ENCODE measurements around the gene TBC1D22A. TPM values are rescaled to one million over a fixed set of nuclear protein-coding genes. Genes with fewer than 3 reads are reported as not detected.
A peak's percentile ranks its signal among the peaks of the same experiment; 100 is the strongest.

The TBC1D22A gene
- polyA plus RNA-seq, 1 experiment: 24.2 TPM

DNA sequence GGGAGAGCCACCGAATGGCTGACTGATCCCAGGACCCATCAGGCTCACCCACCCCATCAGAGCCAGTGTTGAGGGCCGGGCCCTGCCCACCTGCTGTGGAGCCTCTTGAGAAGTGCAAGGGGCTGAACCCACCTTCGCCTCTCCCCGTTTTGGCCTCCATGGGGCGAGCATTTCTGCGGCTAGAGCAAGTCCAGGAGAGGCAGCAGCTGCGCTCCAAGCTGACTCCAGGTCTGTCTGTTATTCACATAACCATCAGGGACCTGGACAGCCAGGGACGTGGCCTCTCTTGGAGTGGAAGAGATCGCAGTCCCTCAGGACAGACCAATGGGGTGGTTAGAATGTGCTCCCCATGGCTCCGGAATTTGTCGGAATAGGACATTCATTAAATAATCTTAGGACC, 231.8 kb downstream of the TBC1D22A start:
- TF ChIP-seq CTCF (IDR thresholded peaks at IDR 0.05; ENCODE audit: insufficient read depth, low read depth, low read length): no peak
- Histone ChIP-seq H3K4me3 (ENCODE audit: low read depth, low read length) (no peak overlapping the region), H3K36me3 (ENCODE audit: control insufficient read depth, insufficient read depth, low read length) (peaks cover 5% of the 10 kb centered on the region; the same call in 1 of the 2 replicates), H3K27me3 (ENCODE audit: control insufficient read depth, insufficient read depth, low read length) (no peaks in the 10 kb centered on the region)
- no peak for DNase-seq (ENCODE audit: low read depth)
- ChIA-PET POLR2A (no interaction called here), CTCF (interaction anchor here (1.5 kb wide), 1 partner anchor 9 kb away, joined by 5 read pairs; no protein-coding TSS in a partner anchor)

GRCh38 chr22:46994983-46995382, 232.5 kb downstream of the TBC1D22A start:
- DNase-seq (ENCODE audit: low read depth): no peak
- no peak for TF ChIP-seq CTCF (IDR thresholded peaks at IDR 0.05; ENCODE audit: insufficient read depth, low read depth, low read length)
- peaks cover 6% of the 10 kb centered on the region; the same call in 1 of the 2 replicates for H3K36me3 ChIP-seq (ENCODE audit: control insufficient read depth, insufficient read depth, low read length)
- H3K27me3 ChIP-seq (ENCODE audit: control insufficient read depth, insufficient read depth, low read length): no peaks in the 10 kb centered on the region
- H3K4me3 ChIP-seq (ENCODE audit: low read depth, low read length): no peak overlapping the region
- CTCF ChIA-PET: interaction anchor here (1.0 to 1.2 kb wide), 2 partner anchors 191 to 196 kb away, joined by 3 to 4 read pairs; no protein-coding TSS in a partner anchor
- POLR2A ChIA-PET: no interaction called here

DNA sequence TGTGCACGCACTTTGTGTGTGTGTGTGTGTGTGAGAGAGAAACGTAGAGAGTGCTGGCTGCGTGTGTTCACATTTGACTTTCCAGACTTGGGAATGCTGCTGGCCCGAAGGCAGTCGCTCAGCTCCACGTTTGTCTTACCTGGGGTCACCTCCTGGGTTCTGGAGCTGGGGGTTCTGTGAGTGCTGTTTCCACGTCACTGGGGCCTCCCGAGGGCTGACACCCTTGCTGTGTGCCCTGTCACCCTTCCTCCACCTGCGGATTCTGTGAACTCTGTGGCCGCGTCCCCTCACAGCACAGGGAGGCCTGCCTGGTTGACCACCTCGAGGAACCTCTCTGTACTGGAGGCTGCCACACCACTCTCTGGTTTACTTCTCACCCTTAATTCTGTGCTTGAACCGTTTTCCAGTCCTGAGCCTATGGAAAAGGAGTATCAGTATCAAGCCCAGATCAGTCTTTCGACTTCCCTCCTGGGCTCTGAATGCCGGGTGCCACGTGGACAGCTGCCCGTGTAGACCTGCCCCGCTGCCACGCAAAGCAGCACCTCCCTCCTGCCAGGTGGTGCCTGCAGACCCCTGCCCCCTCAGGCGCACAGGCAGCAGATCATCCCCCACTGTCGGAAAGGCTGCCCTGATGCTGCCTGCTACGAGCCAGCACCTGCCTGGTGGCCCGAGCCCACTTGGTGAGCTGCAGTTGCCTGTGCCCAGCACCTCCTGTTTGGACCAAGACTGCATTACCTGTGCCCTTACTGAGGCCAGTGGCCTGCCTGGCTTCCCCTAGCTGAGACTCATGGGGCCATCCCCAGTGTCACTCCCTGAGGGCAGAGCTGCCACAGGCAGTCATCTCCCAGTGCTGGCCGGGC, 233.3 kb downstream of the TBC1D22A start:
- H3K27me3 ChIP-seq (ENCODE audit: control insufficient read depth, insufficient read depth, low read length): no peaks in the 10 kb centered on the region
- ChIA-PET POLR2A (no interaction called here), CTCF (interaction anchor here (1.0 to 1.5 kb wide), 4 partner anchors 104 to 197 kb away, joined by 3 to 5 read pairs (median 4); no protein-coding TSS in a partner anchor)
- no peak for DNase-seq (ENCODE audit: low read depth)
- no peak overlapping the region for H3K4me3 ChIP-seq (ENCODE audit: low read depth, low read length)
- TF ChIP-seq CTCF (IDR thresholded peaks at IDR 0.05; ENCODE audit: insufficient read depth, low read depth, low read length): no peak
- peaks cover 7% of the 10 kb centered on the region; the same call in 1 of the 2 replicates for H3K36me3 ChIP-seq (ENCODE audit: control insufficient read depth, insufficient read depth, low read length)

GRCh38 chr22:46996595-46997310, 234.3 kb downstream of the TBC1D22A start:
- no peak overlapping the region for H3K4me3 ChIP-seq (ENCODE audit: low read depth, low read length)
- 0 out of 2 replicates have a peak, but pooled peaks have one; percentile 10 for TF ChIP-seq CTCF (IDR thresholded peaks at IDR 0.05; ENCODE audit: insufficient read depth, low read depth, low read length)
- POLR2A ChIA-PET: no interaction called here
- peaks cover 7% of the 10 kb centered on the region; the same call in 1 of the 2 replicates for H3K36me3 ChIP-seq (ENCODE audit: control insufficient read depth, insufficient read depth, low read length)
- H3K27me3 ChIP-seq (ENCODE audit: control insufficient read depth, insufficient read depth, low read length): no peaks in the 10 kb centered on the region
- CTCF ChIA-PET: interaction anchor here (1.0 to 1.5 kb wide), 2 partner anchors 105 to 198 kb away, joined by 3 to 5 read pairs; no protein-coding TSS in a partner anchor
- DNase-seq (ENCODE audit: low read depth): no peak
